ENCODE data around the gene PXYLP1. TPM values are rescaled to one million over a fixed set of nuclear protein-coding genes. Genes with fewer than 3 reads are reported as not detected.

Gene PXYLP1
- total and polyA plus RNA-seq, 2 of the 8 experiments (the other 6 are each of a cell fraction or from before 2014, with no cell fraction given), result 19.4 to 20.6 TPM

GRCh38 chr3:141337991-141338390, 106.4 kb downstream of the PXYLP1 start (continued):
- TF ChIP-seq SIRT6 (IDR thresholded peaks at IDR 0.05; ENCODE audit: low read length) (no peak), TEAD4 (IDR thresholded peaks at IDR 0.05; ENCODE audit: low read depth, low read length) (no peak), SIX5 (IDR thresholded peaks at IDR 0.05; ENCODE audit: low read depth, low read length) (no peak)
